GM19452 (cell line): ENCODE data around the gene GPC6.

Experiments
- ATAC-seq: cut with Tn5 transposase; IDR thresholded peaks from one replicate; pipeline ENCODE4 v1.9.1; 2021; ENCODE audit not compliant: unreplicated experiment

Gene GPC6

DNA sequence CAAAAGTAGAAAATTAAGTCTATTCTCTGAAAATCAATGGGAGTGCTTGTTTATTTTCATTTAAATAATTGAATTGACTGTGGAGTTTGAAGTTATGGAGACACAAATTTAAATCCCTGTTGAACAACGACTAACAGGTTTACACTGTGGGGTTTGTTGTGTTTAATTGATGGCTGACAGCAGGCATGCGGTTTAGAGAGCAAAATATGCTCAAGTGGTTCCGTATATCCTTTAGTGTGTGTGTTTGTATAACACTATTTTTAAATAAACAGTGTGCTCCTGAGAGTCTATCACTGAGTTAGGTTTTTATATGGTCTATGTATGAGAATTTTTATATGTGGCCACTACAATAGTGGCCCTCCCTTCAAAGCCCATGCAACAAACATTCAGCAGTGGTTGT is 332.0 kb downstream of the GPC6 start:
- no peak for ATAC-seq

DNA sequence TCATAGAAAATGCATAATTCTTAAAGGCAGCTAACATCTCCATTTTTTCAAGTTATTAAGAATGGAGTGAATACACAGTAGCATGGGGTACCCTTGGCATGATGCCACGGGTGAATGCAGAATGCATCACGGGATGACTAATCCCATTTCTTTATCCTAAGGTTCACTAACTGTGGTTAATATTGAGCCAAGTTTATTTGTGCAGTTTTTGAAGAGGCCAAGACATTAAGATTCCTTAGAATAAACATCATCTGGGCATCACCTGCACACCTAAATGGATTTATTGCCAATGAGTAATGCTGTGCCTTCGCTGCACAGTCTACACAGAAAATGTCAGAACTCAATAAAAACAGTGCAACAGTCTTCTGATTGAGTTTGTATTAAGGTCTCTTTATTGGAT is 333.1 kb downstream of the GPC6 start:
- ATAC-seq: no peak

DNA sequence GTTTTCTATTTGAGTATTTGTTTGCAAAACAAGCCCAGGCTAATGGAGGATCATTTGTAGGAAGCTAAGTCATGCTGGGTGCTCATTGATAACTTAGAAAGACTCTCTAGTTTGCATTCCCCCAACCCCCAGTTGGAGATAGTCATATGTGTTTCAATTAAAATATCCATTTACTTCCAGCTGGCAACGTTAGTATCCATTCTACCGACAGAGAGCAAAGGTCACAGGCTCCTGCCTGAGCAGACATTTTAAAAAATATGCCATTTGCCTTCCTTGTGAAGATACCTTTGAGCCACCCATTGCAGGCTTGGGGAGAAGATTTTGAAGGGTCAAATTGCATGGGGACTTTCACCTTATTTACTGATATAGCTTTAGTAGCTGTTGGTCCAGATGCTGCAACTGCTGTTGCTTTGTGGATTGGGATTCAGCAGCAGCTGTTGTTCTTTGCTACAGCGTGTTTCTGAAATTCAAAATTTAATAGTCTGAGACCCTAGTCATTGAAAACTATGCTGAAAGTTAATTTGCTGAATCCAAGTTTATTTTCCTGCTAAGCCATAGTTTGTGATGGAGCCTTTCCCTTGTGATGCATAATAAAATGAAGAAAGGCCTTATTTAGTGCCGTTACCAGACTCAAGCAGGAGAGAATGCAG is 335.1 kb downstream of the GPC6 start:
- ATAC-seq: no peak

DNA sequence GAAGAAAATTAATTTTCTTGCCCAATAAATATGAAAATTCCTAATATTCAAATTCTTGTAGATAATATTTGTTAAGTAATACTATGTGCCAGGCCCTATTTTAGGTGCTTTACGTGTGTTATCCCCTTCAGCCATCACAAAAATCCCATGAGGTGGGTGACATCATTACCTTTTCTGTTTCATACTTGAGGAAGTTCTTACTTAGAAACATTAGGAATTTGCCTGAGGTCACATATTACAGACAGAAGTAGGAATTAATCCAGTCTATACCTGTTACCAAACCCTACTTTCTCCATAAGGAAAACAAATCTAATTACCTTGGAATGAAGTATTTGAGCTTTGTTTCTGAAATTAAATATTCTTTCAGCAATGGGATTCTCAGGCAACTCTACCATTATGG is 336.1 kb downstream of the GPC6 start:
- ATAC-seq: no peak

DNA sequence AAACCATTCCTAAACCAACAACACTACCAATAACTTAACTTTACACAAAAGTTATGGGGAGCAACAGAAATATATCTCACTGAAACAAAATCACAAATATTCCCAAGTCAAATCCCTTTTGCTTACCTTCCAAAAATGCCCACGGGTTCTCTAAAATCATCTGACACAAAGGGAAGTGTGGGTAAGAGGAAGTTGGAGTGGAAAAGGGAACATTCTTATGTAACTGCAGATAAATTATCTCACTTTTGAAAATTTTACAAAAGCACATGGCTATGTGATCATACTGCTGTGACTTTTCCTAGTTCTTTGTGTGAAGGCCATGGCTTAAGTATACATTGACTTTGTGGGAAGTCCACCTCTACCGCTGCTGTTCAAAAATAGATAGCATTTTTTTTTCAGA is 350.5 kb downstream of the GPC6 start:
- no peak for ATAC-seq

DNA sequence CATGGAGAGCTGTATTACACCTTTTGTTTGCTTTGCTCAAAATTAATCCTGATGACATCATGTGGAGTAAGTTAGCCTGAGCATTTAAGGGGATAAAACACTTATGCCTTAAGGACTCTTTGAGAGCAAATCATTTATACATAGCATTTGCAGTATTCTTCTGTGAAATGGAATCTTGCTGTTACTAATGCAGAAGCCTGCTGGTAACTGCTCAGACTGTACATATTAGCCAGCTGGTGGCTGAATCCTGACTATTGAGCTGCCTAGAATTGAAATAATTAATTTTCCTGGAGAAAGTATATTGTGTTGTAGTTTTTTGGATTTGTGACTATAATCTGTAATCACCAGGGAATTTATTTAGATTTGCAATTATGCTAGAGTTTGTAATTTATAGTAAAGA is 363.2 kb downstream of the GPC6 start:
- ATAC-seq: no peak

DNA sequence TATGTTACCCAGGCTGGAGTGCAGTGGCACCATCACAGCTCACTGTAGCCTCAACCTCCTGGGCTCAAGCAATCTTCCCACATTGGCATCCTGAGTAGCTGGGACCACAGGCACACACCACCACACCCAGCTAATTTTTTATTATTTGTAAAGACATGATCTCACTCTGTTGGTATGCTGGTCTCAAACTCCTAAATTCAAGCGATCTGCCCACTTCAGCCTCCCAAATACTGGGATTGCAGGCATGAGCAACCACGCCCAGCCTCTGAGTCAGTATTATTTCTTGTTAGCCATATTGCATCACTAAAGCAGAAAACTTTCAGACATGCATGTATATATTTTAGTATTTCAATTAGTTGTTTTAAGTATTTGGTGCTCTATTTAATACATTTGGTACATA is 376.4 kb downstream of the GPC6 start:
- ATAC-seq: no peak

DNA sequence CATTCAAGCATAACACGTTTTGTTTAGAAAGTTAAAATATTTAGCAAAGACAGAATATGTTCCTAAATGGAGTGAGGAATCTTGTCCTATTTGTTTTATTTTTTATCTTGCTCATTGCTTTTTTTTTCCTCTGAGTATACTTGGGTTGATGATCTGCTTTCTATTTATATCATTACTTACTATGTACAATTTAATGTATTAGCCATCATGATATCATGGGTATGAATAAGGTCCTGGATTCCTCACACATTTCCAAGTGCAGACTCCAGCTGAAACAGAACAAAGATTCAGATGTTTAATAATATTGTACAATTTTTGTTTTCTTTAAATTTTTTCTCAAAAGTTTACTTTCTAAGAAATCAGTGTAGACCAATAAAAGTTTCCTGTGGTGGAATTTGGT is 388.2 kb downstream of the GPC6 start:
- ATAC-seq: no peak

DNA sequence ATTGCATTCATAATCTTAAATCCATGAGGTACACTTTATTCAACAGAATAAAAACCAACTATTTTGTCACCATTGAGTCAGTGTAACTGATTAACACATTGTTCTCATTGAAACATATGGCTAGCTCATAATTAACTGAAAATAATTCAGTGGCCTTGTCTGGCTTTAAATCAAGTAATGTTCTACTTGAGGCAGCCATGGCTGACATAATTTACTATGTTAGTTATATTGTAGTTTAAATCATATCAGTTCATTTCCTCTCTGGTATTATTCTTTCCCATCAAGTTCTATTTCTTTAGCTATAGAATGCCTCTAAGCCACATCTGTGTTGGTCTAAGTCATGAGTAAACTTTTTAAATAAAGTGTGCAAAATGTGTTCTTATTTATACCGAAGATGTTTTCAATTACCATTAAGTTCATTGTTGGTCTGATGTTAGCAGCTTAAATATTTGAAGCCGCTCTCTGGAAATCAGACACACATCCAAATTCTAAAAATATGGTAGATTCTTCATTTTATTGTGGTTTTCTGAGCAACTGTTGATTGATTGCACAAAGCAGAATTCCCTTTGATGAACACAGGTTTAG is 393.7 kb downstream of the GPC6 start:
- no peak for ATAC-seq

DNA sequence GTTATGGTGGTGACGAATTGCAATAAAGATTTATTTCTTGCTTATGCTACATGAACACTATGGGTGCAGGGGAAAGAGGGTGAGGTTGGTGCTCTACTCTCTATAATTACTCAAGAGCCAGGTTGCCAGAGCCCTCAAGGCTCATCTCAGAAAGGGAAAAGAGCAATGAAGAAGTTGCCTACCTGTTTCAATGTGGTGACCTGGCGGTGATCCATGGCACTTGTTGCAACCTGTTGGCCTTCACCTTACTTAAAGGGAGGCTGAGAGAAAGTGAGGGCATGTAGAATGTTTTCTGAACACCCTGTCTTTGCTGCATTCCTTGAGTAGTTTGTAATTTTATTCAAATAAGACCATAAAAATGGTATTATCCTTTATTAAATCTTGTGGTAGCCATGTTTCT is 394.4 kb downstream of the GPC6 start:
- ATAC-seq: no peak

DNA sequence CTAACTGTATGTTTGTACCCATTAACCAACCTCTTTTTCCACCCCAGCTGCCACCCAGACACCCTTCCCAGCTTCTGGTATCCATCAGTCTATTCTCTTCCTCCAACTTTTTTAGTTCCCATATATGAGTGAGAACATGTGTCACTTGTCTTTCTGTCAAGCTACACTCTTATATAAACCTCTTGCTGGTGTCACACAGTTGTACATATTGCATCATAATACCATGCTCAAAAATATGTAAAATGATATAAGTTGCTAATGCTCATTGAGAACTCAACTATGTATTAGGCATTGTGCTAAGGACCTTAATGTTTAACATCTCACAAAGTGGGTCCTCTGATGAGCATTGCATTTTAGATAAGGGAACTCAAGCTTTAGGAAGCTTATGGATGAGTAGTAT is 395.4 kb downstream of the GPC6 start:
- no peak for ATAC-seq

DNA sequence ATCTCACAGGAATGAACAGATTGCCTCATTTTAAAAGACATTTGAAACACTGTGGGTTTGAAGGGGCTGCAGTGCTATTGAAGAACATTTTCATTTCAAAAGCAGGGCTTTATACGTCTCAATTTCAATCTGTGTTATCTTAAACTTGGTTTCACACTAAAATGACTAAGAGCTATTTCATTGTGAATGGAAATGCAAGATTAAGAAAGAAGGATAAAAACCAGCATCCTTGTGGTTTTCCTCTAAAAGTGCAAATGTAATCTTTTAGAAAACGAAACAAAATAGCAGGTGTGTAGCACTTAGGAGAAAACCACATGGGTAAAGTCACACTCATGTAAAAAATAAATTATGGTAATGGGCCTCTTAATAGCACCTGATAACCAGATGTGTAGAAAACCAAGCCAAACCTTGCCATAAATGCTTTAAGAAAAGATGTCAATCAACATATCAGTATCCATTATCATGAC is 397.7 kb downstream of the GPC6 start:
- no peak for ATAC-seq

DNA sequence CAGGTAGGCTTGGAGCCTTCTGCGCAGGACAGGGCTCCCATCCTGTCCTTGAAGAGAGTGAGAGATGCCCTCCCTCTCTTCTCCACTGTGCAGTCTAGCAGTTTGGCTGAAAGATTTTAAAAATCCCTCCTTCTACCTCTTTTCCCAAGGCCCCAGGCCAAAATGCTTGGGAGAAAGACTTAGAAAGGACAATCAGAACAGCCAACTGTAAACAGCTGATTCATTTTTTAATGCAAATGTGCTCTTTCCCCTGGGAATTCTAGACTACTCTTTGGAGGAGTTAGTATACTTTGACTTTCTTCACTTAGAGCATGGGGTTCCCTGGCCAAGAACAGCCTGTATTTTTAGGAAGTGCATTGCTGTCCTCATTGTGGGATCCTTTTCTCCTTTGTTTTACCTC is 398.9 kb downstream of the GPC6 start:
- ATAC-seq: no peak

DNA sequence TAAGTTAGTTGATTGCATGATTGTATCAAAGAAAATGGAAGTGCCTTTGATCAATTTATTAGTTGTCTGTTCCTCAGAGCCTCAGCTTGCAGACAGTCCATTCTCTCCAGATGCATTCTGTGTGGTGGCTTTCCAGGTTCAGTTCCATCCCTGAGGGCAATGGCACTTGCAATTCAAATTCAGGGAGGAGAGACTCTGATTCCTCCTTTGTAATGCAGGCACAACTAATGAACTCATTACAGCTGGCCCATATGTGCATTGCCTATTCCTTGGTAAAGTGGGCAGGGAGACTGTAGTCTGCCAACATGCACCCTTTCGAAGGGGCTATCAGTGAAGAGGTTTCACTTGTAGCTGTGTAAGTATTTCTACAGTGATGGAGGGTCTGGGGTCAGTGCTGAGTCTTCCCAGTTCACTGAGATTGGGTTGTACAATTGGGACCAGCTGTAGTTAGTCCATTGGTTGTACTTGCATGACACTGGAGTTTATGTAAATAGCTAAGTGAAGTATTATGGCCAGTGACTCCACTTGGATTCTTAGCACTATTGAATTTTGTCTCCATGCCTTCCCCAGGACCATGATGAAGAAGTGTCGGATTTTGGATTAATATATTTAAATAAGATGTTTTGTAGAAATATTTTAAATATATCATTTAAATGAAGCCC is 401.7 kb downstream of the GPC6 start:
- ATAC-seq: no peak

DNA sequence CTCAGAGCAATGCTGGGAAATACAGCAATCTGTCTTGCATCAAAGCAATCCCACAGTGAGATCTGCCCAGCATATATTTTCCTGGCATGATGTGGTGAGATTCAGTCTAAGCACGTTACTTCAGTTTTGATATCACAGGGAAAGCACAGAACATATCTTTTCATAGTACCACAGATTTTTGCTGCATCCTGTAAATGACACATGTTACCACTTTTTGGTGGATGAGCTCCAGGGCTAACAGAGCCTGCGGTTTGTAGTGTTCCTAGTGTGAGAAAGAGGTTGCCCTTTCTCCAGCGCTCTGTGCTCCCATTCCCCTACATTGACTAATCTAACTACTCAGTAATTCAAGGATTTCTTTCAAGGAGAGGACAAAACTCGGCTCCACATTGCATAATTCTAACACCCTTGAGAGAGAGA is 409.0 kb downstream of the GPC6 start:
- no peak for ATAC-seq

DNA sequence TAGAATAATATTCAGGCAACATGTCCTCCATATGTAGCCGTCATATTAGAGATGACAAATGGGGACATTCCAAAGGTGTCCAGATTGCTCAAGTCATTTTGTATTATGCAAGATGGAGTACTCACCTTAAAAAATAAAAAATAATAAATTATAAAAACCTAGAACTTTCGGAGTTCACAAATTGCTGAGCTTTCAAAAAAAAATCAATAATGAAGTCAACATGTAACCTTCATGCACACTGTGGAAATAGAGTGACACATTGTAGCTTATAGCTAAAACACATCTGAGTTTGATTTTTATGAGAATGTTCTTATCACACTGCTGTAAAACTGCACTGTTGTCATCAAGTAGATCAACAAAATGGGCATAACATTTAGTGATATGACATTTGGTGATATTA is 411.2 kb downstream of the GPC6 start:
- ATAC-seq: no peak

DNA sequence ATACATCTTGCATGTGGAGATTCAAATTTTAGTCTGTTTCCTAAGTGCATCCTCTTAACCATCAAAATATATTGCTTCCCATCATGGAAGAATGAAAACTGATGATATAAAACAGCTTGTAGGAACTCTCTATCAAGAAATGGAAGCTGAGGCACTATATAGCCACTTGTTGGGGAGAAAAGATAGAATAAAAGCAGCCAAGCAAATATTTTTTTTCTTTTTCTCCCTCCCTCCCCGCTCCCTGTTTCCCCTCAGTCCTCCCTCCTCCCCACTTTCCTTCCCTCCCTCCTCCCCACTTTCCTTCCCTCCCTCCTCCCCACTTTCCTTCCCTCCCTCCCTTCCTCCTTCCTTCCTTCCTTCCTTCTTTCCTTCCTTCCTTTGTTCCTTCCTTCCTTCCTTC is 413.8 kb downstream of the GPC6 start:
- no peak for ATAC-seq

DNA sequence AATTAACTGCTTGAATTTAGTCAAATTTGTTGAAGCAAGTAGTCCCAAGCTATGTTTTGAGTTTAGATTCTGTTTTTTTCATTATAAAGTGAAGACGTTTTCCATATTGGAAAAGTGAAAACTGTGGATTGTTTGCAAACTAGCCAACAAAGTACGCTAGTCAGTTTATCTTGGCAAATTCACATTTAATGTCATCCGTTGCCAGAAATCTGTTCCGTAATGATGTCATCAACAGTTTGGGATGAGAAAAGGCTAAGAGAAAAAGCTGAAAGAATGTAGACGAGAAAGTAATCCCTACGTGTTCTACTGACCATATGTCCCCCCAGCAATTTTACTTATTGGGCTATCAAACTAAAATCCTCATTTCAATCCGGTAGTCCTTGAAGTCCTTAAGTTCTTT is 419.6 kb downstream of the GPC6 start:
- no peak for ATAC-seq

DNA sequence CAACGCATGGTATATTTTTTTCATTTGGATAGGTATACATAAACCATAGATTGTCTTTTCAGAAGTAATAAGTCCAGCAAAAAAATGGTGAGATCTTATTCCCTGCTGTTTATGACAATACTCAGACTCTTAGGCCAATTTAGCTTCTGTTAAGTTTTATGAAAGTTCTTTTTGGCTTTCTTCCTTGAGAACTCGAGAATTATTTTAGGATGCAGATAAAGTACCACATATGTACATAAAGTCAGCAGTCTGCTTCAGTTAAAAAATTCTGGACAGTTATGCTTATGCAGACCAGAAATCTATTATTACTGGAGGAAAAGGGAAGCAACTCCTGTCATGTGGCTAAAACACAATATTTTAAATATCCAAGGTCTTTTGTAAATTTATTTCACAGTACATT is 422.9 kb downstream of the GPC6 start:
- no peak for ATAC-seq

DNA sequence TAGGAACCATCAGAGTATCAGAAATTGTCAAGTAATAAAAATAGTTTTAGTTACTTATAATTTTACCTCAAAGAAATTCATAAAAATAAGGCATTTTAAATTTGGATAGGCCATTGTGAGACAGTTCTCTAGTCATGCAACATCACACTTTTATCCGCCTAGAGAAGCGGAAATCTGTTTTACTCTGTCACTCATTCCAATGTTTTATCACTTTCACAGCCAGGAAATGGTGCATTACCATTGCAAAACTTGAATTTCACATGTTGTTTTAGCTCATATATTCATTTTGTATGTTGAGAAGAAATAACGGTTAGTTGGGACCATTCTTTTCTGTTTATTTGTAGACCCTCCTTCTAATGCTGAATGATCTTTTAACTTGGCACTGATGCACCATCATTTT is 427.2 kb downstream of the GPC6 start:
- ATAC-seq: no peak

DNA sequence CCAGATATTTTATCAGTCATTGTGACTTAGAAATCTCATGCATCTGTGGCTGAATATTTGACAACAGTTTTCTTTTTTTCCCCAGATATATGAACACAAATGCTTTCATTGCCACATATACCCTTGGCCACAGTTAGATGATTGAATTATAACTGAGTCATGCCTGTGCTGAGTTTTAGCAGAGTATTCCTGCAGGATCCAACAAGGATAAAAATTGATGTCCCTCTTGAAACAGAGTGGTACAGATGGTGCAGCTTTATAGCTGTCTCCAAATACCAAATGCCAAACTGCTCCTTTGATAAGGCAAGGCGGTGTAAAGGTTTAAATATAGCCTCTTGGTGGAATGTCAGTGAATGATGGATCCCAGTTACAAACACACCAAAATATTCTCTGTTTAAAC is 428.5 kb downstream of the GPC6 start:
- no peak for ATAC-seq

DNA sequence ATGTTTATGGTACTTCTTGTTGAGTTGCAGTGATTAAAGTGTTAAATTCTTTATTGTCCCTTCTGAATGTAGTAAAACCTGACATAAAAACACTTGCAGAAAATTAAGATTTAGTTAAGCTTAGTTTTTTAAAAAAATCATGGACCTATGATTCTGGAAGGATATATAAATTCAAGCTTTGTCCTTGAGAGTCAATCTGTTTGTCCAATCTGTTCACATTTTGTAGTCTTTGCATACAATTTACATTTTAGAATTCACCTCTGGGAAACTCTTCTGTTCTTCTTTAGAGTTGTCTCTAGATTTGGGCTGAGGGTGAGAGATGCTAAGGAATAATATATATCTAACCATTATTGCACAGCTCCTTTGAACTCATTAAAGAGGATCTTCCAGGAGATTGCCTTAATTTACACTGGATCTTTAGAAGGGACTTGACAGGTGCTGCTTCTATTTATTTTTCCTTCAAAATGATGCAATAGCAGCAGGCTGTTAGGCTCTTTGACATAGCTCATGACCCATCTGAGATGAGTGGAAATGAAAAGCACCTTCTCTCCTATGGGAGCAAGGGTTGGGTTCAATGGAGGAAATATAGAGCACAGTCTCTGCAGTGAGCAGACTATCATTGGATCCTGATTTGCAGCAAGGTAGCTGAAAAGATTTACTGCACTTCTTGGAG is 433.9 kb downstream of the GPC6 start:
- no peak for ATAC-seq
